GM19043 (cell line): ENCODE data around the gene PNRC1.
"Not testable (repeated sequence)": the region's sequence is repeated elsewhere in the genome, so short reads cannot be mapped to it uniquely, and the experiment has no call there.

Experiments
- ATAC-seq: cut with Tn5 transposase; IDR thresholded peaks from one replicate; pipeline ENCODE4 v1.9.1; 2021; ENCODE audit warnings: low read depth; ENCODE audit not compliant: unreplicated experiment

PNRC1 gene

GRCh38 chr6:89080281-89081128 is at the start of gene PNRC1:
Gene PNRC1, plus strand, starts transcription at chr6:89080751. Its CDS starts 144 bp downstream, at chr6:89080895.
- ATAC-seq: peak; percentile 75

- ATAC-seq: no peak
Observed at GRCh38 chr6:89032599-89032998, 48.0 kb upstream of the PNRC1 start.

- ATAC-seq: no peak
Observed at GRCh38 chr6:89033461-89033860, 47.1 kb upstream of the PNRC1 start.

GRCh38 chr6:89034116-89034515 is 46.4 kb upstream of the PNRC1 start:
- ATAC-seq: not testable (repeated sequence)

GRCh38 chr6:89034586-89035251 is 45.8 kb upstream of the PNRC1 start:
- ATAC-seq: no peak

GRCh38 chr6:89035252-89036101 is 45.1 kb upstream of the PNRC1 start:
- no peak for ATAC-seq

- ATAC-seq: no peak
Observed at GRCh38 chr6:89037141-89037900, 43.2 kb upstream of the PNRC1 start.

- not testable (repeated sequence) for ATAC-seq
Observed at GRCh38 chr6:89037901-89038293, 42.7 kb upstream of the PNRC1 start.

GRCh38 chr6:89042664-89043063 is 37.9 kb upstream of the PNRC1 start:
- no peak for ATAC-seq

- no peak for ATAC-seq
Observed at GRCh38 chr6:89044328-89045010, 36.1 kb upstream of the PNRC1 start.

GRCh38 chr6:89045011-89045387 is 35.6 kb upstream of the PNRC1 start:
- ATAC-seq: no peak

GRCh38 chr6:89045576-89045975 is 35.0 kb upstream of the PNRC1 start:
- no peak for ATAC-seq

GRCh38 chr6:89047473-89047872 is 33.1 kb upstream of the PNRC1 start:
- ATAC-seq: no peak

GRCh38 chr6:89048288-89048923 is 32.1 kb upstream of the PNRC1 start:
- ATAC-seq: no peak

- no peak for ATAC-seq
Observed at GRCh38 chr6:89048985-89049384, 31.6 kb upstream of the PNRC1 start.

- ATAC-seq: no peak
Observed at GRCh38 chr6:89050155-89050554, 30.4 kb upstream of the PNRC1 start.

- no peak for ATAC-seq
Observed at GRCh38 chr6:89050697-89051096, 29.9 kb upstream of the PNRC1 start.

- no peak for ATAC-seq
Observed at GRCh38 chr6:89051676-89052075, 28.9 kb upstream of the PNRC1 start.

GRCh38 chr6:89054208-89054607 is 26.3 kb upstream of the PNRC1 start:
- ATAC-seq: no peak
